K562 (cell line): ENCODE results near the gene GPR176. TPM values are rescaled to one million over a fixed set of nuclear protein-coding genes. Genes with fewer than 3 reads are reported as not detected.

ENCODE experiments used
- ATAC-seq: fragments of 200-7000 bp; cut with Tn5 transposase; 3 replicates; pipeline ENCODE4 v1.9.1; 2020; ENCODE audit warnings: moderate library complexity
- BruUV-seq: library from RNA; stranded (reverse); fragments of 400-500 nt; replicated peaks from 2 replicates; lab custom pipeline; 2021; lab: Mats Ljungman, UMichigan
- CTCF ChIA-PET: fragments of 300-600 bp; formaldehyde crosslinking; extraction: SDS; loops from one replicate; lab custom pipeline; 2021; ENCODE audit warnings: low intra/inter-chr PET ratio; lab: Yijun Ruan, JAX
- POLR2A ChIA-PET: fragments of 300-600, 350-650 bp; sonication (Branson Sonifier 250); formaldehyde crosslinking; extraction: SDS; loops from one replicate; lab custom pipeline; 2021; ENCODE audit warnings: antibody characterized with exemption, inconsistent platforms; lab: Yijun Ruan, JAX
- DNase-seq, 4 experiments: peaks; one replicate each; pipeline versions ENCODE4 v3.0.0 to v3.0.0-alpha.2; 2011 to 2018; ENCODE audit warnings: low spot score in 3 of 4, mixed read lengths in 3 of 4; ENCODE audit errors: extremely low read depth in 1 of 4
- FAIRE-seq: peaks from 2 replicates; lab custom pipeline; 2011; peaks lifted over from hg19 to GRCh38; lab: Jason Lieb, UNC
- H2AFZ ChIP-seq: 2 replicates; pipeline ENCODE4 v1.6.0; 2011; ENCODE audit warnings: low read depth, low read length, control low read depth, inconsistent platforms
- H3K27ac ChIP-seq: fragments of 200-600 bp; 3 replicates; pipeline ENCODE4 v1.8.0; 2011; ENCODE audit warnings: low read depth, mild to moderate bottlenecking, control low read depth, inconsistent platforms, low read length, moderate library complexity, mixed read lengths; ENCODE audit errors: extremely low read depth
- H3K27me3 ChIP-seq, 2 experiments: fragments of 300-600 bp in 1 of 2; 2 replicates in 1 of 2; 3 replicates in 1 of 2; pipeline versions ENCODE4 v1.6.0 to v1.8.0; 2011; ENCODE audit warnings: inconsistent platforms in 2 of 2, low read length in 2 of 2, mild to moderate bottlenecking in 1 of 2, mixed read lengths in 1 of 2, moderate library complexity in 1 of 2; ENCODE audit not compliant: control insufficient read depth in 2 of 2, insufficient read depth in 2 of 2
- H3K36me3 ChIP-seq: fragments of 300-600 bp; 3 replicates; pipeline ENCODE4 v1.8.0; 2011; ENCODE audit warnings: mild to moderate bottlenecking, low read length, inconsistent platforms; ENCODE audit not compliant: control insufficient read depth, insufficient read depth
- H3K4me1 ChIP-seq, 2 experiments: fragments of 200-600 bp in 1 of 2; replicated peaks in 1 of 2; 2 replicates in 1 of 2; 3 replicates in 1 of 2; pipeline versions ENCODE4 v1.5.1 to v1.8.0; 2011; ENCODE audit warnings: inconsistent platforms in 2 of 2, low read length in 2 of 2, mild to moderate bottlenecking in 1 of 2, mixed read lengths in 1 of 2, moderate library complexity in 1 of 2; ENCODE audit not compliant: control insufficient read depth in 2 of 2, insufficient read depth in 2 of 2
- H3K4me2 ChIP-seq: 2 replicates; pipeline ENCODE4 v1.6.1; 2011; ENCODE audit warnings: low read length, control low read depth, inconsistent platforms, mixed read lengths; ENCODE audit not compliant: insufficient read depth
- H3K4me3 ChIP-seq: fragments of 200-600 bp; sonication (generic), shearing (Covaris generic); 2 replicates; pipeline ENCODE4 v1.5.1; 2016; ENCODE audit warnings: control low read depth, inconsistent platforms
- H3K79me2 ChIP-seq: fragments of 200-600 bp; 3 replicates; pipeline ENCODE4 v1.8.0; 2011; ENCODE audit warnings: low read length, inconsistent platforms; ENCODE audit not compliant: control insufficient read depth, insufficient read depth
- H3K9ac ChIP-seq, 2 experiments: 2 replicates each; pipeline versions ENCODE4 v1.6.0 to v1.6.1; 2011; ENCODE audit warnings: low read depth in 2 of 2, low read length in 2 of 2, control low read depth in 1 of 2, inconsistent platforms in 1 of 2, mild to moderate bottlenecking in 1 of 2, mixed read lengths in 1 of 2; ENCODE audit not compliant: insufficient read depth in 1 of 2
- H3K9me1 ChIP-seq: one replicate; pipeline ENCODE4 v1.6.0; 2011; ENCODE audit warnings: inconsistent platforms, mild to moderate bottlenecking, low read length, moderate library complexity; ENCODE audit not compliant: control insufficient read depth, insufficient read depth
- H3K9me3 ChIP-seq: replicated peaks from 2 replicates; pipeline ENCODE4 v1.5.1; 2011; ENCODE audit warnings: low read depth, low read length, inconsistent platforms; ENCODE audit not compliant: control insufficient read depth, insufficient read depth
- H4K20me1 ChIP-seq: replicated peaks from 2 replicates; pipeline ENCODE4 v1.6.1; 2011; ENCODE audit warnings: low read length, inconsistent platforms, mixed read lengths; ENCODE audit not compliant: control insufficient read depth, insufficient read depth
- MAFK ChIP-seq: IDR thresholded peaks from 2 replicates; pipeline ENCODE4 v1.6.1; 2011; ENCODE audit warnings: low read length, improper control_type of control experiment
- NFATC3 ChIP-seq: fragments of 450-650 bp; IDR thresholded peaks from 2 replicates; pipeline ENCODE4 v1.6.1; 2017; ENCODE audit warnings: mild to moderate bottlenecking
- POLR2G ChIP-seq: fragments of 200-400 bp; formaldehyde crosslinking; IDR thresholded peaks from 2 replicates; pipeline ENCODE4 v1.6.1; 2017; ENCODE audit warnings: low read depth, mild to moderate bottlenecking, antibody characterized with exemption, low read length, moderate library complexity
- SAP30 ChIP-seq: fragments of 200-600 bp; sonication (generic); IDR thresholded peaks from 2 replicates; pipeline ENCODE4 v1.6.1; 2012; ENCODE audit warnings: borderline replicate concordance, low read depth, mild to moderate bottlenecking, moderate library complexity, low read length, control low read depth, inconsistent platforms; ENCODE audit not compliant: insufficient read depth, poor library complexity, severe bottlenecking
- ZC3H11A ChIP-seq: IDR thresholded peaks from 2 replicates; pipeline ENCODE4 v1.6.1; 2012; ENCODE audit warnings: low read depth, low read length, improper control_type of control experiment
- ZNF12 ChIP-seq: sonication (generic); formaldehyde crosslinking; IDR thresholded peaks from 2 replicates; pipeline ENCODE4 v1.4.0; 2020; ENCODE audit warnings: mild to moderate bottlenecking, missing genetic modification reagents
- ZNF24 ChIP-seq: fragments of 450-650 bp; IDR thresholded peaks from 2 replicates; pipeline ENCODE4 v1.6.1; 2016
- ZNF507 ChIP-seq: conservative IDR thresholded peaks from 2 replicates; pipeline ENCODE4 v1.6.1; 2017; ENCODE audit warnings: missing genetic modification characterization, missing compliant biosample characterization
- ZNF644 ChIP-seq: fragments of 200-800 bp; sonication (Bioruptor generic); IDR thresholded peaks from 2 replicates; pipeline ENCODE4 v1.6.1; 2016; ENCODE audit warnings: low read depth, missing genetic modification characterization, missing compliant biosample characterization
- ZNF778 ChIP-seq: fragments of 450-650 bp; formaldehyde crosslinking; IDR thresholded peaks from 2 replicates; pipeline ENCODE4 v1.4.0; 2020; ENCODE audit warnings: mild to moderate bottlenecking, moderate library complexity
- WGBS: fragments of 100-300 bp; shearing (Covaris generic); methylation state at CpG from one replicate; pipeline ENCODE4 v1.1.6; 2016; ENCODE audit warnings: low coverage, mixed read lengths; ENCODE audit not compliant: insufficient coverage; ENCODE audit errors: missing lambda C conversion rate; 5-methylcytosine and 5-hydroxymethylcytosine counted together
- in situ Hi-C: fragments of 300-500 bp; cut with MboI; formaldehyde crosslinking; loops from 4 replicates; pipeline ENCODE4 v1.15.0; 2018; ENCODE audit warnings: inconsistent platforms, mixed read lengths
- intact Hi-C: fragments of 100-400 bp; cut with micrococcal nuclease; formaldehyde crosslinking; loops from 2 replicates; pipeline ENCODE4 v1.14.2; 2022
- polyA plus RNA-seq, 8 experiments: library from polyadenylated mRNA; depleted of rRNA in 4 of 8; stranded (reverse) in 5 of 8; unstranded in 3 of 8; fragments of >200 nt; fragmentation: Nextera tagmentation in 2 of 8; fragmentation: Illumina TruSeq in 1 of 8; extraction: Ambion mirVana in 2 of 8; extraction: Trizol in 1 of 8; gene quantifications; 2 replicates each; pipeline versions ENCODE4 v1.2.1 to v1.2.3, GENCODE V29; 2011 to 2014; ENCODE audit warnings: inconsistent platforms in 1 of 8, missing spikeins in 1 of 8
- total RNA-seq, 7 experiments: library from RNA; depleted of rRNA in 6 of 7; stranded (reverse); fragments of >200 nt in 6 of 7; fragmentation: Illumina TruSeq in 2 of 7; extraction: Trizol in 2 of 7; gene quantifications; 2 replicates each; pipeline versions ENCODE4 v1.2.1 to v1.2.3, GENCODE V29; 2011 to 2021; ENCODE audit warnings: low replicate concordance in 1 of 7
- TF ChIP-seq, protein P1 (sequence below): sonication (generic); formaldehyde crosslinking; IDR thresholded peaks from 2 replicates; pipeline ENCODE4 v1.8.0; 2022; ENCODE audit warnings: mild to moderate bottlenecking, missing genetic modification reagents
- TF ChIP-seq, protein P2 (sequence below): fragments of 250-450 bp; sonication (Bioruptor Pico); IDR thresholded peaks from 2 replicates; pipeline ENCODE4 v1.8.0; 2021; ENCODE audit warnings: mild to moderate bottlenecking, moderate library complexity

GPR176 gene
- total and polyA plus RNA-seq, 9 of the 15 experiments (the other 6 are each of a cell fraction or from before 2014, with no cell fraction given), result 0.03 to 1.2 (median 0.76) TPM

- H3K9me3 ChIP-seq, result no peaks in the 10 kb centered on the region
- no peaks in the 10 kb centered on the region for H3K36me3 ChIP-seq
- H3K4me3 ChIP-seq, result no peak overlapping the region
- no peak overlapping the region for H2AFZ ChIP-seq
- BruUV-seq, result no TSS peak
- TF ChIP-seq POLR2G (no peak), SAP30 (no peak), ZNF24 (no peak), ZC3H11A (no peak), ZNF644 (tag) (no peak), ZNF778 (CRISPR knock-in tag) (no peak), ZNF12 (CRISPR knock-in tag) (no peak), MAFK (no peak), NFATC3 (no peak), ZNF507 (tag) (no peak)
- TF ChIP-seq, protein P1, sequence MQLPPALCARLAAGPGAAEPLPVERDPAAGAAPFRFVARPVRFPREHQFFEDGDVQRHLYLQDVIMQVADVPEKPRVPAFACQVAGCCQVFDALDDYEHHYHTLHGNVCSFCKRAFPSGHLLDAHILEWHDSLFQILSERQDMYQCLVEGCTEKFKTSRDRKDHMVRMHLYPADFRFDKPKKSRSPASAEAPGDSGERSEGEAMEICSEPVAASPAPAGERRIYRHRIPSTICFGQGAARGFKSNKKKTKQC (CRISPR knock-in tag), result no peak
- TF ChIP-seq, protein P2, sequence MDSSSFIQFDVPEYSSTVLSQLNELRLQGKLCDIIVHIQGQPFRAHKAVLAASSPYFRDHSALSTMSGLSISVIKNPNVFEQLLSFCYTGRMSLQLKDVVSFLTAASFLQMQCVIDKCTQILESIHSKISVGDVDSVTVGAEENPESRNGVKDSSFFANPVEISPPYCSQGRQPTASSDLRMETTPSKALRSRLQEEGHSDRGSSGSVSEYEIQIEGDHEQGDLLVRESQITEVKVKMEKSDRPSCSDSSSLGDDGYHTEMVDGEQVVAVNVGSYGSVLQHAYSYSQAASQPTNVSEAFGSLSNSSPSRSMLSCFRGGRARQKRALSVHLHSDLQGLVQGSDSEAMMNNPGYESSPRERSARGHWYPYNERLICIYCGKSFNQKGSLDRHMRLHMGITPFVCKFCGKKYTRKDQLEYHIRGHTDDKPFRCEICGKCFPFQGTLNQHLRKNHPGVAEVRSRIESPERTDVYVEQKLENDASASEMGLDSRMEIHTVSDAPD (CRISPR knock-in tag), result no peak
- no peak for DNase-seq
- H4K20me1 ChIP-seq, result no peaks in the 10 kb centered on the region
- no peaks in the 10 kb centered on the region for H3K27me3 ChIP-seq
- H3K9me1 ChIP-seq, result no peaks in the 10 kb centered on the region
- in situ Hi-C loops, result no loop called here
- ChIA-PET CTCF (no interaction called here), POLR2A (interaction anchor here (0.6 to 1.3 kb wide), 6 partner anchors 8 to 1844 kb away, joined by 3 to 6 read pairs (median 3); no protein-coding TSS in a partner anchor)
- no peak overlapping the region for H3K9ac ChIP-seq
- intact Hi-C loops, result loop anchor here (5.0 kb wide), 1 partner anchor 39 kb away; no protein-coding TSS in a partner anchor
- H3K79me2 ChIP-seq, result no peaks in the 10 kb centered on the region
- 12% methylated on average over 1 of the region's 1 CpG for WGBS
- no peak overlapping the region for H3K4me2 ChIP-seq
- no peak for FAIRE-seq
- no peak for ATAC-seq
- peaks cover 0 to 12% of the 10 kb centered on the region in 2 experiments; a peak in 3 of 5 replicates for H3K4me1 ChIP-seq
- no peak overlapping the region for H3K27ac ChIP-seq
These were observed 31.8 kb downstream of the GPR176 start for GRCh38 chr15:39888243-39888642.
